GM12878 (cell line): Measurements from ENCODE around the gene ZNF423. TPM values are rescaled to one million over a fixed set of nuclear protein-coding genes. Genes with fewer than 3 reads are reported as not detected.

Experiments used
- ATAC-seq: fragments of 200-7000 bp; cut with Tn5 transposase; 3 replicates; pipeline ENCODE4 v1.9.1; 2020; ENCODE audit warnings: mild to moderate bottlenecking, moderate library complexity
- BruUV-seq: library from RNA; stranded (reverse); fragments of 400-500 nt; replicated peaks from 2 replicates; lab custom pipeline; 2021; lab: Mats Ljungman, UMichigan
- CTCF ChIA-PET: fragments of 300-600 bp; sonication (Branson Sonifier 250); formaldehyde crosslinking; extraction: SDS; loops from one replicate; lab custom pipeline; 2021; ENCODE audit warnings: inconsistent platforms; lab: Yijun Ruan, JAX
- POLR2A ChIA-PET: fragments of 350-600 bp; formaldehyde crosslinking; extraction: SDS; loops from one replicate; lab custom pipeline; 2021; ENCODE audit warnings: inconsistent platforms; lab: Charles Lee
- RAD21 ChIA-PET: fragments of 300-600 bp; sonication (Branson Sonifier 250); formaldehyde crosslinking; loops from one replicate; lab custom pipeline; 2023; ENCODE audit warnings: antibody characterized with exemption; ENCODE audit not compliant: unreplicated experiment; lab: Charles Lee
- SMC1A ChIA-PET: fragments of 300-600 bp; sonication (Branson Sonifier 250); formaldehyde crosslinking; loops from one replicate; lab custom pipeline; 2023; ENCODE audit not compliant: unreplicated experiment, uncharacterized antibody; lab: Charles Lee
- DNase-seq: peaks from one replicate; pipeline ENCODE4 v3.0.0-alpha.2; 2011; ENCODE audit warnings: low read depth, low spot score
- FAIRE-seq: peaks from 3 replicates; lab custom pipeline; 2011; peaks lifted over from hg19 to GRCh38; lab: Jason Lieb, UNC
- H2AFZ ChIP-seq: 2 replicates; pipeline ENCODE4 v1.6.0; 2011; ENCODE audit warnings: low read depth, low read length, control low read depth; ENCODE audit not compliant: control insufficient read depth
- H3K27ac ChIP-seq: 2 replicates; pipeline ENCODE4 v1.5.1; 2011; ENCODE audit warnings: control low read depth; ENCODE audit not compliant: control insufficient read depth, insufficient read depth
- H3K27me3 ChIP-seq, 2 experiments: replicated peaks in 1 of 2; 2 replicates each; pipeline versions ENCODE4 v1.6.0 to v1.6.1; 2011; ENCODE audit warnings: low read length in 1 of 2; ENCODE audit not compliant: control insufficient read depth in 2 of 2, insufficient read depth in 2 of 2
- H3K36me3 ChIP-seq, 2 experiments: 2 replicates each; pipeline ENCODE4 v1.5.1; 2011; ENCODE audit warnings: low read length in 1 of 2; ENCODE audit not compliant: control insufficient read depth in 2 of 2, insufficient read depth in 2 of 2
- H3K4me1 ChIP-seq: 2 replicates; pipeline ENCODE4 v1.6.1; 2011; ENCODE audit warnings: mild to moderate bottlenecking, low read length, moderate library complexity, mixed read lengths; ENCODE audit not compliant: control insufficient read depth, insufficient read depth
- H3K4me2 ChIP-seq: 2 replicates; pipeline ENCODE4 v1.6.0; 2011; ENCODE audit warnings: control low read depth; ENCODE audit not compliant: control insufficient read depth, insufficient read depth
- H3K4me3 ChIP-seq: fragments of 200-600 bp; sonication (generic); 2 replicates; pipeline ENCODE4 v1.5.1; 2016
- H3K79me2 ChIP-seq: 2 replicates; pipeline ENCODE4 v1.6.0; 2011; ENCODE audit warnings: low read length; ENCODE audit not compliant: control insufficient read depth, insufficient read depth
- H3K9ac ChIP-seq: 2 replicates; pipeline ENCODE4 v1.8.0; 2011; ENCODE audit warnings: low read length, control low read depth, mixed read lengths; ENCODE audit not compliant: control insufficient read depth, insufficient read depth
- H3K9me3 ChIP-seq: replicated peaks from 3 replicates; pipeline ENCODE4 v1.5.1; 2011; ENCODE audit warnings: mild to moderate bottlenecking, low read length; ENCODE audit not compliant: control insufficient read depth, insufficient read depth
- H4K20me1 ChIP-seq: 2 replicates; pipeline ENCODE4 v1.6.0; 2011; ENCODE audit not compliant: control insufficient read depth, insufficient read depth
- BCL11A ChIP-seq: IDR thresholded peaks from 2 replicates; pipeline ENCODE4 v1.6.1; 2011; ENCODE audit warnings: low read depth, low read length
- CBX3 ChIP-seq: fragments of 200-600 bp; sonication (generic); IDR thresholded peaks from 2 replicates; pipeline ENCODE4 v1.6.1; 2016; ENCODE audit warnings: low read depth, borderline replicate concordance
- CREM ChIP-seq: IDR thresholded peaks from 2 replicates; pipeline ENCODE4 v1.6.1; 2014; ENCODE audit warnings: antibody characterized with exemption, low read depth
- HSF1 ChIP-seq: fragments of 150-350 bp; IDR thresholded peaks from 2 replicates; pipeline ENCODE4 v1.6.1; 2014; ENCODE audit warnings: mild to moderate bottlenecking, low read depth, low read length
- IKZF2 ChIP-seq, 2 experiments: fragments of 450-650 bp; IDR thresholded peaks; 2 replicates each; pipeline ENCODE4 v1.6.1; 2017; ENCODE audit warnings: mild to moderate bottlenecking in 2 of 2, moderate library complexity in 2 of 2
- KAT2A ChIP-seq: conservative IDR thresholded peaks from 2 replicates; pipeline ENCODE4 v1.6.1; 2011; ENCODE audit warnings: low read depth, low read length; ENCODE audit not compliant: control insufficient read depth
- MTA3 ChIP-seq: IDR thresholded peaks from 2 replicates; pipeline ENCODE4 v1.6.1; 2012; ENCODE audit warnings: low read length, inconsistent platforms, borderline replicate concordance
- NKRF ChIP-seq: fragments of 450-650 bp; conservative IDR thresholded peaks from 2 replicates; pipeline ENCODE4 v1.6.1; 2017; ENCODE audit warnings: mild to moderate bottlenecking, moderate library complexity
- RAD21 ChIP-seq: IDR thresholded peaks from 2 replicates; pipeline ENCODE4 v1.6.1; 2011; ENCODE audit warnings: mild to moderate bottlenecking, low read depth, low read length, moderate library complexity; ENCODE audit not compliant: insufficient read depth
- SMAD5 ChIP-seq: IDR thresholded peaks from 2 replicates; pipeline ENCODE4 v1.6.1; 2016; ENCODE audit warnings: antibody characterized with exemption, low read depth
- SPI1 ChIP-seq: IDR thresholded peaks from 2 replicates; pipeline ENCODE4 v1.6.1; 2011; ENCODE audit warnings: low read depth, mild to moderate bottlenecking, low read length, moderate library complexity, borderline replicate concordance; ENCODE audit not compliant: insufficient read depth
- SUZ12 ChIP-seq: fragments of 200-600 bp; sonication (generic); IDR thresholded peaks from one replicate; pipeline ENCODE4 v1.6.1; 2018; ENCODE audit warnings: antibody characterized with exemption, mild to moderate bottlenecking; ENCODE audit not compliant: unreplicated experiment
- USF2 ChIP-seq: IDR thresholded peaks from 2 replicates; pipeline ENCODE4 v1.6.1; 2011; ENCODE audit warnings: low read depth, low read length, improper control_type of control experiment, borderline replicate concordance
- ZNF207 ChIP-seq: fragments of 450-650 bp; IDR thresholded peaks from 2 replicates; pipeline ENCODE4 v1.6.1; 2014; ENCODE audit warnings: antibody characterized with exemption, mild to moderate bottlenecking, borderline replicate concordance
- WGBS: methylation state at CpG from one replicate; pipeline ENCODE4 v1.1.6; 2016; ENCODE audit warnings: low lambda C conversion rate; ENCODE audit not compliant: insufficient replicate concordance, insufficient coverage; ENCODE audit errors: missing lambda C conversion rate; 5-methylcytosine and 5-hydroxymethylcytosine counted together
- in situ Hi-C: fragments of 300-500 bp; cut with MboI; formaldehyde crosslinking; loops from 9 replicates; pipeline ENCODE4 v1.14.3; 2018; ENCODE audit warnings: mixed read lengths
- intact Hi-C: fragments of 100-400 bp; cut with micrococcal nuclease; formaldehyde crosslinking; loops from one replicate; pipeline ENCODE4 v1.14.2; 2022; ENCODE audit not compliant: unreplicated experiment
- polyA plus RNA-seq, 11 experiments: library from polyadenylated mRNA; depleted of rRNA in 4 of 11; unstranded in 6 of 11; stranded (reverse) in 5 of 11; fragments of >200 nt; fragmentation: Nextera tagmentation in 4 of 11; fragmentation: Illumina TruSeq in 1 of 11; extraction: Ambion mirVana in 4 of 11; extraction: Trizol in 1 of 11; gene quantifications; 1 replicate in 1 of 11; 2 replicates in 10 of 11; pipeline versions ENCODE4 v1.2.1 to v1.2.3, GENCODE V29; 2011 to 2016; ENCODE audit warnings: inconsistent platforms in 2 of 11, missing spikeins in 2 of 11, low read depth in 1 of 11
- total RNA-seq, 4 experiments: library from RNA; depleted of rRNA in 3 of 4; stranded (reverse); fragments of >200 nt in 3 of 4; fragmentation: Illumina TruSeq in 1 of 4; extraction: Trizol in 1 of 4; gene quantifications; 2 replicates each; pipeline versions ENCODE4 v1.2.1 to v1.2.3, GENCODE V29; 2013 to 2021

ZNF423 gene
- total and polyA plus RNA-seq, 10 of the 15 experiments (the other 5 are each of a cell fraction or from before 2014, with no cell fraction given) = 0.03 to 0.64 (median 0.10) TPM

- TF ChIP-seq USF2 = no peak
- TF ChIP-seq, all 136 proteins: peak for 0
Observed at GRCh38 chr16:49550666-49551065, 305.2 kb downstream of the ZNF423 start (continued).

- Histone ChIP-seq H3K4me1 (0 out of 2 replicates have a peak, but pooled peaks cover 5% of the 10 kb centered on the region), H3K27me3 (no peaks in the 10 kb centered on the region)
- no peak for TF ChIP-seq HSF1
- TF ChIP-seq SPI1 = no peak
- TF ChIP-seq KAT2A = no peak
- no peak for TF ChIP-seq CREM
- no peak for TF ChIP-seq RAD21
- TF ChIP-seq BCL11A = no peak
- TF ChIP-seq SMAD5 = no peak
- no peak for TF ChIP-seq IKZF2 (IDR thresholded peaks at IDR 0.05)
- no peak for TF ChIP-seq MTA3
- no peak for TF ChIP-seq SUZ12
- no peak for TF ChIP-seq CBX3
- no peak for TF ChIP-seq NKRF
- TF ChIP-seq ZNF207 = no peak
- TF ChIP-seq, all 136 proteins: peak for 0
- ChIA-PET RAD21 (no interaction called here), CTCF (no interaction called here), SMC1A (no interaction called here), POLR2A (no interaction called here)
- Histone ChIP-seq H3K4me2 (no peak overlapping the region), H3K36me3 (no peaks in the 10 kb centered on the region), H3K4me3 (no peak overlapping the region), H3K9me3 (no peaks in the 10 kb centered on the region; the same call in 2 of the 3 replicates), H3K27ac (no peak overlapping the region), H4K20me1 (no peaks in the 10 kb centered on the region), H2AFZ (no peak overlapping the region), H3K9ac (no peak overlapping the region), H3K79me2 (no peaks in the 10 kb centered on the region)
- BruUV-seq = no TSS peak
- intact Hi-C loops (no loop called here), in situ Hi-C loops (loop anchor here (5.0 kb wide), 1 partner anchor 48 kb away; no protein-coding TSS in a partner anchor)
- no peak for FAIRE-seq
- 0% methylated on average over 5 of the region's 5 CpGs for WGBS
- ATAC-seq = no peak
- DNase-seq = no peak
Observed at GRCh38 chr16:49550140-49550539, 305.8 kb downstream of the ZNF423 start.
